Activated CD8-positive, alpha-beta memory T cell treated with anti-CD3 and anti-CD28 coated beads, Interleukin-2, amount 50 U/mL, for 1 hour (primary cell): ENCODE results near the gene SPSB4.
"Not testable (repeated sequence)": the region's sequence is repeated elsewhere in the genome, so short reads cannot be mapped to it uniquely, and the experiment has no call there.

Experiments
- DNase-seq: peaks from one replicate; pipeline ENCODE4 v3.0.0-alpha.2; 2020; ENCODE audit errors: extremely low read depth

The SPSB4 gene

GRCh38 chr3:141116721-141117120 is 65.6 kb downstream of the SPSB4 start:
- DNase-seq: no peak

GRCh38 chr3:141117982-141118381 is 66.8 kb downstream of the SPSB4 start:
- not testable (repeated sequence) for DNase-seq

- no peak for DNase-seq
These were observed 71.4 kb downstream of the SPSB4 start for GRCh38 chr3:141122455-141123030.

GRCh38 chr3:141123677-141124410 is 72.7 kb downstream of the SPSB4 start:
- DNase-seq: no peak

GRCh38 chr3:141124715-141125114 is 73.6 kb downstream of the SPSB4 start:
- DNase-seq: no peak

GRCh38 chr3:141125351-141125750 is 74.2 kb downstream of the SPSB4 start:
- no peak for DNase-seq

- DNase-seq: no peak
These were observed 75.7 kb downstream of the SPSB4 start for GRCh38 chr3:141126661-141127343.

GRCh38 chr3:141127344-141128125 is 76.4 kb downstream of the SPSB4 start:
- DNase-seq: no peak

- no peak for DNase-seq
These were observed 77.1 kb downstream of the SPSB4 start for GRCh38 chr3:141128126-141128777.

- DNase-seq: no peak
These were observed 77.9 kb downstream of the SPSB4 start for GRCh38 chr3:141129049-141129448.

- no peak for DNase-seq
These were observed 78.4 kb downstream of the SPSB4 start for GRCh38 chr3:141129541-141130011.

- DNase-seq: no peak
These were observed 92.4 kb downstream of the SPSB4 start for GRCh38 chr3:141143517-141143916.

- no peak for DNase-seq
These were observed 95.9 kb downstream of the SPSB4 start for GRCh38 chr3:141146979-141147470.

GRCh38 chr3:141147657-141148056 is 96.5 kb downstream of the SPSB4 start:
- DNase-seq: no peak

- no peak for DNase-seq
These were observed 97.0 kb downstream of the SPSB4 start for GRCh38 chr3:141148169-141148568.

GRCh38 chr3:141148770-141149169 is 97.6 kb downstream of the SPSB4 start:
- DNase-seq: no peak

- no peak for DNase-seq
These were observed 99.1 kb downstream of the SPSB4 start for GRCh38 chr3:141150081-141150830.

GRCh38 chr3:141150931-141151330 is 99.8 kb downstream of the SPSB4 start:
- no peak for DNase-seq

- DNase-seq: no peak
These were observed 100.3 kb downstream of the SPSB4 start for GRCh38 chr3:141151439-141151838.

- DNase-seq: no peak
These were observed 101.0 kb downstream of the SPSB4 start for GRCh38 chr3:141152130-141152529.
